ENCODE results near the gene USP26. TPM values are rescaled to one million over a fixed set of nuclear protein-coding genes. Genes with fewer than 3 reads are reported as not detected.
"Not testable (repeated sequence)": the region's sequence is repeated elsewhere in the genome, so short reads cannot be mapped to it uniquely, and the experiment has no call there.

Gene USP26
- total RNA-seq, 1 experiment from 2014 or later: not detected

- no TSS peak for BruUV-seq (replicated peaks)
- POLR2A ChIA-PET: no interaction called here
- H3K27me3 Mint-ChIP-seq (ENCODE audit: insufficient read depth, unreplicated experiment): peaks cover 48% of the 10 kb centered on the region
- CTCF ChIA-PET: interaction anchor here (0.7 to 2.0 kb wide), 2 partner anchors 8 to 166 kb away, joined by 3 to 7 read pairs; no protein-coding TSS in a partner anchor
- no peak for DNase-seq (ENCODE audit: unreplicated experiment)
- TF ChIP-seq, protein P1, sequence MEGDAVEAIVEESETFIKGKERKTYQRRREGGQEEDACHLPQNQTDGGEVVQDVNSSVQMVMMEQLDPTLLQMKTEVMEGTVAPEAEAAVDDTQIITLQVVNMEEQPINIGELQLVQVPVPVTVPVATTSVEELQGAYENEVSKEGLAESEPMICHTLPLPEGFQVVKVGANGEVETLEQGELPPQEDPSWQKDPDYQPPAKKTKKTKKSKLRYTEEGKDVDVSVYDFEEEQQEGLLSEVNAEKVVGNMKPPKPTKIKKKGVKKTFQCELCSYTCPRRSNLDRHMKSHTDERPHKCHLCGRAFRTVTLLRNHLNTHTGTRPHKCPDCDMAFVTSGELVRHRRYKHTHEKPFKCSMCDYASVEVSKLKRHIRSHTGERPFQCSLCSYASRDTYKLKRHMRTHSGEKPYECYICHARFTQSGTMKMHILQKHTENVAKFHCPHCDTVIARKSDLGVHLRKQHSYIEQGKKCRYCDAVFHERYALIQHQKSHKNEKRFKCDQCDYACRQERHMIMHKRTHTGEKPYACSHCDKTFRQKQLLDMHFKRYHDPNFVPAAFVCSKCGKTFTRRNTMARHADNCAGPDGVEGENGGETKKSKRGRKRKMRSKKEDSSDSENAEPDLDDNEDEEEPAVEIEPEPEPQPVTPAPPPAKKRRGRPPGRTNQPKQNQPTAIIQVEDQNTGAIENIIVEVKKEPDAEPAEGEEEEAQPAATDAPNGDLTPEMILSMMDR (IDR thresholded peaks at IDR 0.05; ENCODE audit: unreplicated experiment): no peak
- no peak overlapping the region for H3K4me3 Mint-ChIP-seq (ENCODE audit: unreplicated experiment)
- H3K9me3 Mint-ChIP-seq (ENCODE audit: unreplicated experiment): no peaks in the 10 kb centered on the region
- no peaks in the 10 kb centered on the region for H3K4me1 Mint-ChIP-seq (ENCODE audit: insufficient read depth, unreplicated experiment)
- no peak overlapping the region for H3K27ac Mint-ChIP-seq (ENCODE audit: low read depth, unreplicated experiment)
- no peaks in the 10 kb centered on the region for H3K36me3 Mint-ChIP-seq (ENCODE audit: insufficient read depth, unreplicated experiment)
- intact Hi-C loops (cut with micrococcal nuclease): no loop called here
Observed at GRCh38 chrX:132984058-132984650, 112.8 kb downstream of the USP26 start.

- Mint-ChIP-seq H3K4me3 (ENCODE audit: unreplicated experiment) (no peak overlapping the region), H3K27me3 (ENCODE audit: insufficient read depth, unreplicated experiment) (peaks cover 52% of the 10 kb centered on the region), H3K36me3 (ENCODE audit: insufficient read depth, unreplicated experiment) (no peaks in the 10 kb centered on the region), H3K27ac (ENCODE audit: low read depth, unreplicated experiment) (no peak overlapping the region), H3K9me3 (ENCODE audit: unreplicated experiment) (no peaks in the 10 kb centered on the region), H3K4me1 (ENCODE audit: insufficient read depth, unreplicated experiment) (no peaks in the 10 kb centered on the region)
- intact Hi-C loops (cut with micrococcal nuclease): no loop called here
- ChIA-PET POLR2A (no interaction called here), CTCF (interaction anchor here (1.0 kb wide), 2 partner anchors 16 to 21 kb away, joined by 3 read pairs; no protein-coding TSS in a partner anchor)
- TF ChIP-seq, protein P1 (IDR thresholded peaks at IDR 0.05; ENCODE audit: unreplicated experiment): no peak
- BruUV-seq (replicated peaks): no TSS peak
- no peak for DNase-seq (ENCODE audit: unreplicated experiment)
Observed at GRCh38 chrX:132983496-132983895, 113.4 kb downstream of the USP26 start.

- CTCF ChIA-PET: interaction anchor here (1.0 kb wide), 1 partner anchor 188 kb away, joined by 3 read pairs; no protein-coding TSS in a partner anchor
- DNase-seq (ENCODE audit: unreplicated experiment); H3K4me1 Mint-ChIP-seq (ENCODE audit: insufficient read depth, unreplicated experiment); intact Hi-C loops (cut with micrococcal nuclease); POLR2A ChIA-PET; BruUV-seq (replicated peaks); H3K4me3 Mint-ChIP-seq (ENCODE audit: unreplicated experiment); H3K27ac Mint-ChIP-seq (ENCODE audit: low read depth, unreplicated experiment); H3K9me3 Mint-ChIP-seq (ENCODE audit: unreplicated experiment); H3K36me3 Mint-ChIP-seq (ENCODE audit: insufficient read depth, unreplicated experiment): not testable (repeated sequence)
- peaks cover 43% of the 10 kb centered on the region for H3K27me3 Mint-ChIP-seq (ENCODE audit: insufficient read depth, unreplicated experiment)
Observed at GRCh38 chrX:132980035-132980434, 116.9 kb downstream of the USP26 start.

Other genes with a start within 250 kb of the USP26 start
- gene HS6ST2, start 138.5 kb downstream of the USP26 start, total RNA-seq (2022): 23.9 and 26.1 TPM in 2 replicates
- gene TFDP3, start 121.2 kb upstream of the USP26 start, total RNA-seq (2022): not detected in 2 replicates

Measured in MCF 10A (cell line).